Activated effector memory CD4-positive, alpha-beta T cell treated with anti-CD3 and anti-CD28 coated beads, Interleukin-2, amount 50 U/mL, for 16 hours (primary cell): ENCODE data around the gene FAM8A1.
A peak's percentile ranks its signal among the peaks of the same experiment; 100 is the strongest.
"Not testable (repeated sequence)": the region's sequence is repeated elsewhere in the genome, so short reads cannot be mapped to it uniquely, and the experiment has no call there.

ENCODE experiments used
- DNase-seq: peaks from one replicate; pipeline ENCODE4 v3.0.0-alpha.2; 2020

FAM8A1 gene, protein sequence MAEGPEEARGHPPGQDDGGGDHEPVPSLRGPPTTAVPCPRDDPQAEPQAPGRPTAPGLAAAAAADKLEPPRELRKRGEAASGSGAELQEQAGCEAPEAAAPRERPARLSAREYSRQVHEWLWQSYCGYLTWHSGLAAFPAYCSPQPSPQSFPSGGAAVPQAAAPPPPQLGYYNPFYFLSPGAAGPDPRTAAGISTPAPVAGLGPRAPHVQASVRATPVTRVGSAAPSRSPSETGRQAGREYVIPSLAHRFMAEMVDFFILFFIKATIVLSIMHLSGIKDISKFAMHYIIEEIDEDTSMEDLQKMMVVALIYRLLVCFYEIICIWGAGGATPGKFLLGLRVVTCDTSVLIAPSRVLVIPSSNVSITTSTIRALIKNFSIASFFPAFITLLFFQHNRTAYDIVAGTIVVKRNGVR

DNA sequence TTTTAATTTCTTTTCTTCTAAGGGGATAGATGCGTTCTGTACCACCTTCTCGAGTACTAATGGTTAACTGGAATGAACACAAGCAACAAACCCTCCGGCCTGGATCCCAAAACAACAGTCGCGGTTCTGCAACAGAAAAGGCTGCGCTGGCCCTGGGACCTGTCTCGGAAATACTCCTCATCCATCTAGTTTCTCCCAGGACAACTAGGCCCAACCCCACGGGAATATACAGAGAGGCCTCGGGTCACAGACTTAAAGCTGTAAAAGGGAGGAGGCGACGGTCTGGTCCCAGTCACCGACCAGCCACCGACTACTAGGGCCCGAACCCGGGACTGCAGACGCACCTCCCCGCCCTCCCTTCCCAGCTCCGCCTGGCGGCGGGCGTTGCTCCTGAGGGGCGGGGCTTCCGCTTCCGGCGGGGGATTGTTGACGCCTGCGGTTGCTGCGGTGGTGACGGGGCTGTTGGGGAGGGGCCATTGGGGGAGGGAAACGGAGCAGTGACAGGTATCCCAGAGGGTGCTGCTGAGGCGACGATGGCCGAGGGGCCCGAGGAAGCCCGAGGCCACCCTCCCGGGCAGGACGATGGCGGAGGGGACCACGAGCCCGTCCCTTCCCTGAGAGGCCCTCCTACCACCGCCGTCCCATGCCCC, at the start of gene FAM8A1:
TSS of gene FAM8A1 (plus strand) at position 426 of the 650 bp plus-strand sequence. CDS start at position 534, 108 bp downstream.
- peak; percentile 98 for DNase-seq

DNA sequence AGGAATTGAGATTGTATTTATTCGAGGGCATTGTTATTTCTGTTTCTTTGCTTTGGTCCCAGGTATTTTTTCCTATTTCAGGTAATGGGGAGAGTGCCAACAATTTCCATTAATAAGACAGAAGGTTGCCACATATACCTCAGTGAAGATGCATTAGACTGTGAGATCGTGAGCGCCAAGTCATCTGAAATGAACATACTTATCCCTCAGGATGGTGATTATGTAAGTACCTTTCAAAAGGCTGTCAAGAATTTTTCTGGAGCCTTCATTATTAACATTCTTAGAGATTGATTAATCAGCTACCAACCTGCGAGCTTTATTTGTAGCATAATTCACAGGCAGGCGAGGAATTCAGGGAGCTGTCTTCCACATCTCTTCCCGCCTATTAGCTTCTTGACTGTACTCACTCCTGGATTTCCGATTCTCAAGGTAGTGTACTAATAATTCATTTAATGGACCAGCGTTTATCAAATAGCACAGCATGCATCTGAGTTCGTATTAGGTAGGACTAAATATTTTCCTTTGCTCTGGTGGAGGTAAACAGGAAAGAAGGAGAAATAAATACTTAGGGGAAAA, 48.6 kb upstream of the FAM8A1 start:
- no peak for DNase-seq

DNA sequence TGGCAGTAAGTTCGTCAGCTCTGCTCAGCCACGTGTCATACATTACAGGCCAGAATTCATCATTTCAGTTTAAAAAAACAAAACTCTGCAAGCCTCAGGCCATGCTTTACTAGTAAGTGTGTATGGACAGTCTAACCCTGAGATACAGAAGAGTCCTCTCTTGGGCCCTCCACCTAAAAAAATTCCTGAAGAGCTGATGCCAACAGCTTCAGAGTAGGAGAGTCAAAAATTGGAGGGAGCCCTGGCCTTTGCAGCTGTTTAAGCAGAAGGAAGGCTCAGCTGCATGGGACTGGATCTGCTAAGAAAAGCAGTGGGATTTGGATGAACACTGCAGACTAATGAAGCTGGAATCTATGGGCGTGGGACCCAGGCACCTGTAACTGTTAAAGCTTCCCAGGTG, 47.2 kb upstream of the FAM8A1 start:
- no peak for DNase-seq

DNA sequence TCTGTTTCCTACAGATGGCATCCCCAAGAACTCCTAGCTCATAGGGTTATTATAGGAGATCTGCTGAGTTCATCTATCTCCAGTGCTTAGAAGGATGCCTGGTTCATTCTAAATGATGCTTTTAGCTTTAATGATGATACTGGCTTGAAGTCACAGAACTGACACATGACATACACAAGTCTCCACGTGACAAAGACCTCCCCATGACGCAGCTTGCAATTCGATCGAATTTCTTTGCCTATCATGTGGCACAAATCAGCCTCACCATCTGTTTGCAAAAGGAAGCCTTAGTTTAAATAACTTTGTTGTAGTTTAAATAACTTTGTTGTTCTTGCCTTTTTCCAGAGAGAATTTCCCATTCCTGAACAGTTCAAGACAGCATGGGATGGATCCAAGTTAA, 44.1 kb upstream of the FAM8A1 start:
- DNase-seq: no peak

DNA sequence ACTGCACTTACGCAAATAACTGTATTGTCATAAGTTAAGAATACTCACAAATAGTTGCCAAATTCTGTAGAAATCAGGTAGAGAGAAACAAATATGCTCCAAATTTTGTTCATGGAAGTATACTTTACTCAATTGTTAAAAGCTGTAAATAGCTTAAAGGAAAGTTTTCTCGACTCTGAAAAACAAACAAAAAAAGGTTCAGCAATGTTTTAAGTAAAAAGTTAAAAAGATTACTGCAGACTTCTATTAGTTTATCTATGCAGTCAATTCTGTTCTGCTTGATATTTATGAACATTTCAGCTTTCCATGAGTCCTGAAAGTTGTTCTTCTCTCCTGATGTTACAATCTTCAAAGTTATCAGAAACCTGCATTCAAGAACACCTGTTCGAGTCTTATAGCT, 37.5 kb upstream of the FAM8A1 start:
- DNase-seq: no peak

DNA sequence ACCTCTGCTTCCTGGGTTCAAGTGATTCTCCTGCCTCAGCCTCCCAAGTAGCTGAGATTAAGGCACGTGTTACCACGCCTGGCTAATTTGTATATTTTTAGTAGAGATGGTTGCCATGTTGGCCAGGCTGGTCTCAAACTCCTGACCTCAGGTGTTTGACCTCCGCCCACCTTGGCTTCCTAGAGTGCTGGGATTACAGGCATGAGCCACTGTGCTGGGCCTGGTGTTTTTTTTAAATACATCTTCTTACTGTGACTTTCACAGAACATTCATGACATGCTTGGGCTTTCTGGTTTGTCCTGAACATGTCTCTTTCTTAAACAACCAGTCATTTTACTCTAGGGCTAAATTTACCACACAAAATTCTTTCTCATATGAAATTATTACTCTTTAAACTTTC, 34.7 kb upstream of the FAM8A1 start:
- no peak for DNase-seq

DNA sequence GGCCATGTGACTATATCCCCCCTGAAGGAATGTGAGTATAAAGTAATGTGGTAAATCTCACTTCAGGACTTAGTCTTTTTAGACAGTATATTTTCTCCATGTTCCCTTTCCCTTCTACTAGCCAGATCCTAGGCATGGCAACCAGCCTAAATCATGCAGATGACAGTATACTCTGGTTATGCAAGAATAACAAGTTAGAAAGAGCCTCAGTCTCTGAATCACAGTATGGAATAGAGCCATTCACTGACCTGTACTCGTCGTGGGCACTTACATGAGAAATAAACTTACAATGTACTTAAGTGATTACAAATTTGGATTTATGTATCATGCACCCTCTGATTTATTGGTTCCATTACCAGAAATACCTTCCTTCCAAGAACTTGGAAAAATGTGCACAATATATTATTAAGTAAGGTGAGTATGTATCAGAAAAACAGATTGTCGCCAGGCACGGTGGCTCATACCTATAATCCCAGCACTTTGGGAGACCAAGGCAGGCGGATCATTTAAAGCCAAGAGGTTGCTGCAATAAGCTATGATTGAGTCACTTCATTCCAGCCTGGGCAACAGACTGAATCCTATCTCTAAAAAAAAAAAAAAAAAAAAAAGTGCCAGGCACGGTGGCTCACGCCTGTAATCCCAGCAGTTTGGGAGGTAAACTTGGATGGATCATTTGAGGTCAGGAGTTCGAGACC, 25.1 kb upstream of the FAM8A1 start:
- DNase-seq: no peak

DNA sequence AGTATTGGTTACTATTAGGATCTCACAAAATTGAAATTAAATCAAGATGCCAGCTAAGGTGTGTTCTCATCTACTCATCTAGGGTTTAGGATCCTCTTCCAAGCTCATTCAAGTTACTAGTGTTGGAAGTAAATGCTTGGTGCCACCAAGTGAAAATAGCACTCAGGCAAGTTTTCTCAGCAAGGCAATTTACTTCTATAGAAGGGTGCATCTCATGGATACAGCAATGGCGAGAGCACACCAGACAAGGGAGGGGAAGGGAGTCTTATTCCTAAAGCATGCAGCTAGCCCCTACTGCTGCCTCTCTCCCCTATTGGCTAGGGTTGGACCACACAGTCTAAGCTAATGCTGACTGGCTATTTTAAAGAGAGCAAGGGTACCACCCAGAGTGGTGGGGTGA, 23.0 kb upstream of the FAM8A1 start:
- no peak for DNase-seq

DNA sequence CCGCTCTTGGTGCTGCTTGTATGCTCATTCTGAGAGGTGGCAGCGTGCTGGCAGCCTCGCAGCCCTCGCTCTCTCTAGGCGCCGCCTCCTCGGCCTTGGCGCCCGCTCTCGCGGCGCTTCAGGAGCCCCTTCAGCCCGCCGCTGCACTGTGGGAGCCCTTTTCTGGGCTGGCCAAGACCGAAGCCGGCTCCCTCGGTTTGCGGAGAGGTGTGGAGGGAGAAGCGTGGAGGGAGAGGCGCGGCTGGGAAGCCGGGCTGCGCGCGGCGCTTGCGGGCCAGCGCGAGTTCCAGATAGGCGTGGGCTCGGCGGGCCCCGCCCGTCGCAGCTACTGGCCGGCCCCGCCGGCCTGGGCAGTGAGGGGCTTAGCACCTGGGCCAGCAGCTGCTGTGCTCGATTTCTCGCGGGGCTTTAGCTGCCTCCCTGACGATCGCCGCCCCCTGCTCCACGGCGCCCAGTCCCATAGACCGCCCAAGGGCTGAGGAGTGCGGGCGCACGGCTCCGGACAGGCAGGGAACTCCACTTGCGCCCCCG, 19.5 kb upstream of the FAM8A1 start:
- peak; percentile 73 for DNase-seq

DNA sequence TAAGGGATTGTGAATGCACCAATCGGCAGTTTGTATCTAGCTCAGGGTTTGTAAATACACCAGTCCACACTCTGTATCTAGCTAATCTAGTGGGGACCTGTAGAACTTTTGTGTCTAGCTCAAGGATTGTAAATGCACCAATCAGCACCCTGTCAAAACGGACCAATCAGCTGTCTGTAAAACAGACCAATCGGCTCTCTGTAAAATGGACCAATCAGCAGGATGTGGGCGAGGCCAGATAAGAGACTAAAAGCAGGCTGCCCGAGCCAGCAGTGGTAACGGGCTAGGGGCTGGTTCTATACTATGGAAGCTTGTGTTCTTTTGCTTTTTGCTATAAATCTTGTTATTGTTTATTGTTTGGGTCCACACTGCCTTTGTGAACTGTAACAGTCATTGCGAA, 18.8 kb upstream of the FAM8A1 start:
- not testable (repeated sequence) for DNase-seq

DNA sequence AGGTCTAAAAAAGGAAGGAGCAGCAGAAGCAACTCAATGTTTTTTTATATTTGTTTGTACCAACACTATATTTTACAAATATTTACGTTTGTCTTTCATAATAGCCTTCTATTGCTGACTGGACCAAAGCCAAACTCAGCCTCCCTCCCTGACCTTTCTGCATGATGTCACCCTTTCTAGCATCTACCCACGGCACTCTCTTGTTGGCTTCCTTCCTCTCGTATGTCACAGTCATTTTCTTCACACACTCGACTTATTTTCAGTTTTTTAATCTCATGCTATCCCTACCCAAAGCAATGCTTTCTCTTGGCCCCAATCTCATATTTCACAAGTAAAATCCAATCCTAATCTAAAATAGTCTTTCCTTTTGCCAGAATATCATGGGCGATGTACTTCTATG, 16.3 kb upstream of the FAM8A1 start:
- no peak for DNase-seq

DNA sequence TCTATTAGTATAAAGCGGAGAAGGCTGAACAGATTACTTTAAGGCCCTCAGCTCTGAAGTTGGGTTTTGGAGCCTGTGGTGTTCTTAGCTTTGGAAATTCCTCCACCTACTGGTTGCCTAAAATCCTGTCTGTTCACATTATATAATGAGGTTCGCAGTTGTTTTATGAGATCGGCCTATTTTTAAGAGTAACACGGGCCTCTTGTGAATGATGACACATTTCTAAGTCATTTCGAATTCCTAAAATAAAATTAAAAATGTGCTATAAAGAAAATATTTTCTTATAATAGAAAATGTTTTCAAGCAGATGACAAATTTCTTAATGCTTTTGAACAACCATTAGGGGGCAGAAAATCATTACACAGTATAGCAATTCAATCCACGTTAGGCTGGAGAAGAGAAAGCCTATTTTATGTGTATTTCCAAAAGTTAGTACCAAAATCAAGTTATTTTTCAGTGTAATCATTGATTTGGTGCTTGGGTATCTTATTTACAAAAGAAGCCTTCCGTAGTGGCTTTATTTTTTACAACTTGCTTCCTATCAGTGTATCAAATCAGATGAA, 15.8 kb upstream of the FAM8A1 start:
- no peak for DNase-seq

DNA sequence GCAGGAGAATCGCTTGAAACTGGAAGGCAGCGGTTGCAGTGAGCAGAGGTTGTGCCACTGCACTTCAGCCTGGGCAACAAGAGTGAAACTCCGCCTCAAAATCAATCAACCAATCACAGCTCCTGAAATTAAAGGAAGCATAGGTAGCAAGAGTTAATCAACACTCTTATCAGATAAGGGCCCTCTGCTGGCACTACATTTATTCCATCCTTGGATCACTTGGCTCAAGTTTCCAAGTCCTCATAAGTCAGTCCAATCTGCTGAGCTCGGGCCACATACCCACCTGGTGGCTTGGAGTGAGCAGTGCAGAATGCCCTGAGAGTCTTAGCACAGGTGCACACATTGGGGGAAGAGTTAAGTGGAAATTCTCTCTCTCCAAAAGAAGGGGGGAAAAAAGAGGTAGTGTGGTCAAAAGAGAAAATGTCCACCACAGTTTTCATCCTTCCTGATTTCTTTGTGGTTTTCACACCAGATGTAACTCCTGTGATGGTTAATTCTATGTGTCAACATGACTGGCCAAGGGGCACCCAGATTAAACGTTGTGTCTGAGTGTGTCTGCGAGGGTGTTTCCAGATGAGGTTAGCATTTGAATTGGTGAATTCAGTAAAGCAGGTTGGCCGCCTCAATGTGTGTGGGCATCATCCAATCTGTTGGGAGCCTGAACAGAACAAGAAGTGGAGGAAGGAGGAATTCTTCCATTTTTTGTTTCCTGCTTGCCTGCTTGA, 14.2 kb upstream of the FAM8A1 start:
- no peak for DNase-seq

DNA sequence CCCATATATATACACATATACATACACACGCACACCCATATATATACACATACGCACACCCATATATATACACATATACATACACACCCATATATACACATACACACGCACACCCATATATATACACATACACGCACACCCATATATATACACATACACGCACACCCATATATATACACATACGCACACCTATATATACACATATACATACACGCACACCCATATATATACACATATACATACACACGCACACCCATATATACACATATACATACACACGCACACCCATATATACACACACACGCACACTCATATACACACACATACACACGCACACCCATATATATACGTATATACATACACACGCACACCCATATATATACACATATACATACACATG, 13.5 kb upstream of the FAM8A1 start:
- DNase-seq: not testable (repeated sequence)

DNA sequence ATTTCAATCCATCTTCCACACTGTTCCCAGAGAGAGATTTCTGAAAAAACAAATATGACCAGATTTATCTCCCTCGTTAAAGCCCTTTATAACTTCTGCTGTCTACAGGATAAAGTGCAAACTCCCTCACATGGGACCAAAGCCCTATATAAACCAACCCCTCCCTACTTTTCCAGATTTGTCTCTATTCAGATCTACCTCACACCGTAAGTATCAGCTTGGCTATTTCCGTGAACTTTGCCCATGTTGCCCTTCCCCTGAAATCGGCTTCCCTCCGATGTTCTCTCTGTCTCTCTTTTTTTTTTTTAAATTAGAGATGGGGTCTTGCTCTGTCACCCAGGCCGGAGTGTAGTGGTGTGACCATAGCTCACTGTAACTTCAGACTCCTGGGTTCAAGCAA, 12.1 kb upstream of the FAM8A1 start:
- DNase-seq: no peak

DNA sequence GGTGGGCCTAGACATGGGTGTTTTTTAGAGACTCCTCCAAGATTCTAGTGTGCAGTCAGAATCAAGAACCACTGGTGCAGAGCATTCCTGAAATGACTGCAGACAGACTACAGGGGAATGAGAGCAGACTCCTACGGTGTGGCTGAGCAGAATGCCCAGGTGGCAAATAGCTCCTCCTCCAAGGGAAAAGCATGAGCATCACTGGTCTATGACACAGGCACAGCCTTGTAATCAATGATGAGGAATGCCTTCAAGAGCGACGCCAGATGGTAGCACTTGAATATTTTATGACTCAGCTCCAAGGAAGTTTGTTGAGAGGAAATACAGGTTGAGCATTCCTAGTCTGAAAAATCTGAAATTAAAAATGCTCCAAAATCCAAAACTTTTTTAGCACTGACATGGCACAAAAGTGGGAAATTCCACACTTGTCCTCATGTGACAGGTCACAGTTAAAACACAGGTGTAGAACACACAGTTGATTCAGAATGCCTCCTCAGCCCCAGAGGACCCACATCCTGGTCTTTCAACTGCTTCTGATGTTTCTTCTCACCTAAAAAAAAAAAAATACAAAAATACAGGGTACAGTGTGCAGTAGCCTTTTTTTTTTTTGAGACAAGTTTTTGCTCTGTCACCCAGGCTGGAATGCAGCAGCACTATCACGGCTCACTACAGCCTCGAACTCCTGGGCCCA, 10.6 kb upstream of the FAM8A1 start:
- no peak for DNase-seq

DNA sequence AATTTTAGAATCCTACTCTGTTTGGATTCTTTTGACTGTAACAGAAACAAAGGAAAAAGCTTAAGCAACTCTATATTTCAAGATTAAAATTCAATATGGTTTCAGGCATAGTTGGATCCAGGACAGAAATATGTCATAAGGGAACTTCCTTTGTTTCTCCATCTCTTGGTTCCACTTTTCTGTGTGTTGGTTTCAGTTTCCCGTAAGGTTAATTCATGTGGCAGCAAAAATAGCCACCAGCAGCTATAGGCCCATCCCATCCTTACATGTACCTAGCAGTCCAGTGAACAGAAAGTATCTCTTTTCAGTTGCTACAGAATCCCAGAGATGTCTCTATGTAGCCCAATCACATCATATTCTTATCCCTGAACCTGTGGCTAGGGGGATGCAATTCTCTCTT, 8.8 kb upstream of the FAM8A1 start:
- no peak for DNase-seq

DNA sequence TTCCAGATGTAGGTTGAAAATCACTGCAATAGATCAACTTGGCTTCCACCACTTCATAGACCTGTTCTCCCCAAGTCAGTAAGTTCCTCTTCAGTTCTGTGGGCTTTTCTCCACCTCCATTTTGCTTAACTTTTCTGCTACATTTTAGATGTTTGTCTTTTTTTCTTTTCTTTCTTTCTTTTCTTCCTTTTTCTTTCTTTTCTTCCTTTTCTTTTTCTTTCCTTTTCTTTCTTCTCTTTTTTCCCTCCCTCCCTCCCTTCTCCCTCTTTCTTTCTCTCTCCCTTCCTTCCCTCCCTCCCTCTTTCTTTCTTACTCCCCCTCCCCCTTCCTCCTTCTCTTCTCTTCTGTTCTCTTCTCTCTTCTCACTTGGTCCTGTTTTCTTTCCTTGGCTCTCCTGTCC, 6.9 kb upstream of the FAM8A1 start:
- DNase-seq: no peak

DNA sequence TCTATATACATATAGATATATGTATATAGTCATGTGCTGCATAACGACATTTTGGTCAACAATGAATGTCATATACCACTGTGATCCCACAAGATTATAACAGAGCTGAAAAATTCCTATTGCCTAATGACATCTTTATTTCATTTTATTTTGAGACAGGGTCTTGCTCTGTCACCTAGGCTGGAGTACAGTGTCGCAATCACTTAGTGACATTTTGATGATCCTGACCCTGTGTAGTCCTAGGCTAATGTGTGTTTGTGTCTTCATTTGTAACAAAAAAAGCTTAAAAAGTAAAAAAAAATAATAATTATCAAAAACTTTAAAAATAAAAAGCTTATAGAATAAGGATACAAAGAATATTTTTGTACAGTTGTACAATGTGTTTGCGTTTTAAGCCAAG, 4.0 kb upstream of the FAM8A1 start:
- no peak for DNase-seq

DNA sequence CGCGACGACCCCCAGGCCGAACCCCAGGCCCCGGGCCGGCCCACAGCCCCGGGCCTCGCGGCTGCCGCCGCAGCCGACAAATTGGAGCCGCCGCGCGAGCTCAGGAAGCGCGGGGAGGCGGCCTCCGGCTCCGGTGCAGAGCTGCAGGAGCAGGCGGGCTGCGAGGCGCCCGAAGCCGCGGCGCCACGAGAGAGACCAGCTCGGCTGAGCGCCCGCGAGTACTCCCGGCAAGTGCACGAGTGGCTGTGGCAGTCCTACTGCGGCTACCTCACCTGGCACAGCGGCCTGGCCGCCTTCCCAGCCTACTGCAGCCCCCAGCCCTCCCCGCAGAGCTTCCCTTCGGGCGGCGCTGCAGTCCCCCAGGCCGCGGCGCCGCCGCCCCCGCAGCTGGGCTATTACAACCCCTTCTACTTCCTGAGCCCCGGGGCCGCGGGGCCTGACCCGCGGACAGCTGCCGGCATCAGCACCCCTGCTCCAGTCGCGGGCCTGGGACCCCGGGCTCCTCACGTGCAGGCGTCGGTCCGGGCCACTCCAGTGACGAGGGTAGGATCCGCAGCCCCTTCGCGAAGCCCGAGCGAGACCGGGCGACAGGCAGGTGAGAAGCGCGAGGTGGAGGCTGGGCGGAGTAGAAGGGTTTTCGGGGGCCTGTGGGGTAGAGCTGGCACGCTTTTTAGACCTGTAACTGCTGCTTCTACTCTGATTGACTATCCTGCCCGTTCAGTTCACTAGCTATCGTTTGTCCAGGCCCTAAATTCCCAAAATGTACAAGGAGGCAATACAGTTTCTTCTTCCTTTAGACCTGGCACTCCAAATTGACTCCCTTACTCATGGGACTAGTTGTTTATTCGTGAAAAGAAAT, 654 bp downstream of the FAM8A1 start:
- DNase-seq: peak; percentile 80

DNA sequence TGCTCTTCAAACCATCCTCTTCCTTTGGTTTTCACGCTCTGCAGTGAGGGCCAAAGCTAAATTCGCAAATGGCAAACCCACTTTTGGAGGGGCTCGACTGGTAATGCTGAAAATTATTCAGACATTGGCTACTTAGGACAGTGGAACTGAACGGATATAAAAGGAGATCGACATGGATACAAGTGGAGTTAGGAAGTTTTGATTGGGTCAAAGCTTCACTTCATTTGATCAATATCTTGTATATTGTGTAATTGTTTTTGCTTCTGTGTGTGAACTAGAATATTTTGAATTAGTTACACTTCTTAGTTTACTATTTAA, 1.2 kb downstream of the FAM8A1 start:
- DNase-seq: no peak
